Glutamatergic neuron (in vitro differentiated cells): ENCODE data around the gene CCNK. TPM values are rescaled to one million over a fixed set of nuclear protein-coding genes. Genes with fewer than 3 reads are reported as not detected.

ENCODE experiments used
- DNase-seq: peaks from one replicate; pipeline ENCODE4 v3.0.0; 2022
- H3K27ac Mint-ChIP-seq: one replicate; pipeline ENCODE4 v1.8.0; 2020; ENCODE audit warnings: mild to moderate bottlenecking, mixed read lengths, inconsistent platforms; ENCODE audit not compliant: unreplicated experiment
- H3K27me3 Mint-ChIP-seq: one replicate; pipeline ENCODE4 v1.8.0; 2020; ENCODE audit warnings: mild to moderate bottlenecking, moderate library complexity, mixed read lengths, inconsistent platforms; ENCODE audit not compliant: unreplicated experiment
- H3K36me3 Mint-ChIP-seq: one replicate; pipeline ENCODE4 v1.8.0; 2020; ENCODE audit warnings: mild to moderate bottlenecking, mixed read lengths, inconsistent platforms; ENCODE audit not compliant: unreplicated experiment
- H3K4me1 Mint-ChIP-seq: one replicate; pipeline ENCODE4 v1.8.0; 2020; ENCODE audit warnings: mild to moderate bottlenecking, low read depth, mixed read lengths, inconsistent platforms; ENCODE audit not compliant: unreplicated experiment
- H3K4me3 Mint-ChIP-seq: one replicate; pipeline ENCODE4 v1.8.0; 2020; ENCODE audit warnings: mild to moderate bottlenecking, mixed read lengths, inconsistent platforms; ENCODE audit not compliant: unreplicated experiment
- H3K9me3 Mint-ChIP-seq: one replicate; pipeline ENCODE4 v1.8.0; 2020; ENCODE audit warnings: mild to moderate bottlenecking, moderate library complexity, mixed read lengths, inconsistent platforms; ENCODE audit not compliant: unreplicated experiment
- total RNA-seq: library from RNA; stranded (reverse); fragmentation: NEBNext Ultra II Directional; extraction: Animal tissue kit (Norgen Biotek cat#: 25700); gene quantifications from one replicate; pipeline ENCODE4 v1.2.1, GENCODE V29; 2021; ENCODE audit not compliant: unreplicated experiment
- TF ChIP-seq, protein P1 (sequence below): fragments of 200-600 bp; sonication (generic); IDR thresholded peaks from one replicate; pipeline ENCODE4 v1.5.0; 2021; ENCODE audit not compliant: partially characterized antibody, unreplicated experiment

Gene CCNK
- total RNA-seq, 1 donor from 2014 or later: 47.2 TPM

DNA sequence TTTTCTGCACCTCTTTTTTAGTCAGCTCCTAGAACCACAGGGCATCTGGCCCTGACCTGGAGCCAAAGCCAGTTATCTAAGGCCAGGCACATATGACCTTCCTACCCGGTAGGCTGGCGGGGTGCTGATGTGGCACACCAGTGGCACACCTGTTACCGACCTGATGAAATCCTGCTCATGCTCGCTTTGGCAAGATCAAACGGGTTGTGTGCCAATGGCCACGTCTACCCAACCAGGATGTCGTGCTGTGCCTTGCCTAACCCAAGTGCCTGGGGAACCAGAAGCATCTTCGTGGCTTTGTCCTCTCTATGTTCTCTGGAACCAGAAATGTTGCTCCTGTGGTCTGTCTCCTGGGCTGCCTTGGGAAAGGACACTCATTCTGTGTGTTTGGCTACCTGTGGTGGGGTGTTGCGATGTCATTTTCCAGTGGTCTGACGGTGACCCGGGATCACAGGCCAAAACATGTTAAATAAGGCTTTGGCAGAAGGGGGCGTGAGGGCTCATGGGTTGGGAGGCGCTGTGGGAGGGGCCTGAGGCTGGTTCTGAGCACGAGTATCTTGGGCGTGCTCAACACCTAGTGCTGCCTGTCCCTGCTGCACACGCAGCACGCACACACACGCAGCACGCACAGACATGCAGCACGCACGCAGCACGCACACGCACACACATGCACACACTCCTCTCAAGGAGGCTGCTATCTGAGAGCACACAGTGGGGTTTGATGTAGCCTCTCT is 27.9 kb downstream of the CCNK start:
- TF ChIP-seq, protein P1, sequence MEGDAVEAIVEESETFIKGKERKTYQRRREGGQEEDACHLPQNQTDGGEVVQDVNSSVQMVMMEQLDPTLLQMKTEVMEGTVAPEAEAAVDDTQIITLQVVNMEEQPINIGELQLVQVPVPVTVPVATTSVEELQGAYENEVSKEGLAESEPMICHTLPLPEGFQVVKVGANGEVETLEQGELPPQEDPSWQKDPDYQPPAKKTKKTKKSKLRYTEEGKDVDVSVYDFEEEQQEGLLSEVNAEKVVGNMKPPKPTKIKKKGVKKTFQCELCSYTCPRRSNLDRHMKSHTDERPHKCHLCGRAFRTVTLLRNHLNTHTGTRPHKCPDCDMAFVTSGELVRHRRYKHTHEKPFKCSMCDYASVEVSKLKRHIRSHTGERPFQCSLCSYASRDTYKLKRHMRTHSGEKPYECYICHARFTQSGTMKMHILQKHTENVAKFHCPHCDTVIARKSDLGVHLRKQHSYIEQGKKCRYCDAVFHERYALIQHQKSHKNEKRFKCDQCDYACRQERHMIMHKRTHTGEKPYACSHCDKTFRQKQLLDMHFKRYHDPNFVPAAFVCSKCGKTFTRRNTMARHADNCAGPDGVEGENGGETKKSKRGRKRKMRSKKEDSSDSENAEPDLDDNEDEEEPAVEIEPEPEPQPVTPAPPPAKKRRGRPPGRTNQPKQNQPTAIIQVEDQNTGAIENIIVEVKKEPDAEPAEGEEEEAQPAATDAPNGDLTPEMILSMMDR: no peak
- Mint-ChIP-seq H3K27ac (peak overlapping the region; percentile 84), H3K9me3 (peaks cover 24% of the 10 kb centered on the region), H3K4me3 (no peak overlapping the region), H3K27me3 (peaks cover 9% of the 10 kb centered on the region), H3K36me3 (no peaks in the 10 kb centered on the region), H3K4me1 (peaks cover 22% of the 10 kb centered on the region)
- DNase-seq: no peak

DNA sequence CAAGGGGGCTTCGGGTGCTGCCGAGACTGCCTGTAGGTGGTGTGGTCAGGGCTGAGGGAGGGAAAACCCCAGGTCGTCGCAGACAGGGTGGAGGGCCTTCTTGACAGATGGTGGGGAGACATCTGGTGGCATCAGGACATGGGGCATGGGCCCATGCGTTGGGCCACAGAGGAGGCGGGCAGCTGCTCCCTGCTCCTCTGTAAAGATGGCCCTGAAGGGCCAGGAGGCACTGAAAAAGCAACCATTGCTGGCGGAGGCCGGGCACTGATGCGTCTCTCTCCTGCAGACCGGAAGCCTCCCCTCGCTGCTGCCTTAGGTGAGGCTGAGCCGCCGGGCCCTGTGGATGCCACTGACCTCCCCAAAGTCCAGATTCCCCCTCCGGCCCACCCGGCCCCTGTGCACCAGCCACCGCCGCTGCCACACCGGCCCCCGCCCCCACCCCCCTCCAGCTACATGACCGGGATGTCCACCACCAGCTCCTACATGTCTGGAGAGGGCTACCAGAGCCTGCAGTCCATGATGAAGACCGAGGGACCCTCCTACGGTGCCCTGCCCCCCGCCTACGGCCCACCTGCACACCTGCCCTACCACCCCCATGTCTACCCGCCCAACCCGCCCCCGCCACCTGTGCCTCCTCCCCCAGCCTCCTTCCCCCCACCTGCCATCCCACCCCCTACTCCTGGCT is 28.8 kb downstream of the CCNK start:
- no peak overlapping the region for H3K4me3 Mint-ChIP-seq
- H3K27ac Mint-ChIP-seq: peak overlapping the region; percentile 84
- peaks cover 22% of the 10 kb centered on the region for H3K4me1 Mint-ChIP-seq
- TF ChIP-seq, protein P1: no peak
- H3K27me3 Mint-ChIP-seq: peaks cover 9% of the 10 kb centered on the region
- no peaks in the 10 kb centered on the region for H3K36me3 Mint-ChIP-seq
- DNase-seq: no peak
- H3K9me3 Mint-ChIP-seq: peaks cover 20% of the 10 kb centered on the region

DNA sequence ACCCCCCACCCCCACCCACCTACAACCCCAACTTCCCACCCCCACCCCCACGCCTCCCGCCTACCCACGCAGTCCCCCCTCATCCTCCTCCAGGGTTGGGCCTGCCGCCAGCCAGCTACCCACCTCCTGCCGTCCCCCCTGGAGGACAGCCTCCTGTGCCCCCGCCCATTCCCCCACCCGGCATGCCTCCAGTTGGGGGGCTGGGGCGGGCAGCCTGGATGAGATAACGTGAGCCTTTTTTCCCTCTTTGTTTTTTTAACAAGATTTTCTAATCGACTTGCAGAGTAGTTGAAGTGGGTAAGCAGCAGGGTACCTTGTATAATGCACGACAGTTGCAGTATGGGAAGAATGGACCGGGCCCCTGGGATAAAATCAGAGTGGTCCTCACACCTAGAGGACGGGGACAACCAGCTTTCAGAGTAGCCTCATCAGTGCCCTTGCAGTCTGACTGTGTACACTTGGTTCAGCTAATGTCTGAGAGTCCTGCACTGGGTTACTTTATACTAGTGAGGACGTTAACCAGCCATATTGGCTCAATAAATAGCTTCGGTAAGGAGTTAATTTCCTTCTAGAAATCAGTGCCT is 29.4 kb downstream of the CCNK start:
- H3K4me1 Mint-ChIP-seq: peaks cover 22% of the 10 kb centered on the region
- peak overlapping the region; percentile 33 for H3K27ac Mint-ChIP-seq
- H3K36me3 Mint-ChIP-seq: no peaks in the 10 kb centered on the region
- H3K4me3 Mint-ChIP-seq: no peak overlapping the region
- peaks cover 18% of the 10 kb centered on the region for H3K9me3 Mint-ChIP-seq
- peaks cover 9% of the 10 kb centered on the region for H3K27me3 Mint-ChIP-seq
- no peak for DNase-seq
- TF ChIP-seq, protein P1: no peak

DNA sequence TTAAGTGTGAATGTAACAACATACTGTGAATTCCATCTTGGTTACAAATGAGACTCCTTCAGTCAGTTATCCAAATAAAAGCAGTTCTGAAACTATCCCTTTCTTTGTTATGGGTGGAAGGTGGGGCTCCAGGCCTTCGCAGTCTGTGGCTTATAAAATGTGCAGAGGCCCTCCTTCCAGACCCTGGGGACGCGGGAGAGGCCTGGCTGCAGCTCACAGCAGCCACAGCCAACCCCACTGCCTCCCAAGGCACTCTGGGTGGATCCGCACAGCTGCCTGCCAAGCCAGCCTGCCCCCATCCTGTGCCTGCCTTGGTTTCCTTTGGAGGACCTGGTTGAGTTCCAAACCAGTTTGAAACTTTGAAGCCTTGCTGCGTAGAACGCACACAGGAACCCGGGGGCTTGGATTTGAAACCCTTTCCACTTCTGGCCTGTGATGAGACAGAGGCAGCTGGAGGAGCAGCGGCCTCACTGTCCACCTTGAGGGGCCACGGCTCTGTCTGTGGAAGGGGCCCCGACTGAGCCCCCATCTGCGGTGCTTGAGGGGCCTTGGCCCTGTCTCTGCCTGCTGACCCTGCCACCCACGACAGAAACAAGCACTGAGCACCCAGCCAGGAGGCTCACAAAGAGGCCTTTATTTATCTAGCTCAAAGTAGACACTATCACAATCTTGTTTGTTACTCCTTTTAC is 30.4 kb downstream of the CCNK start:
- DNase-seq: peak; percentile 63
- no peaks in the 10 kb centered on the region for H3K36me3 Mint-ChIP-seq
- H3K27ac Mint-ChIP-seq: peak overlapping the region; percentile 33
- peaks cover 22% of the 10 kb centered on the region for H3K4me1 Mint-ChIP-seq
- peaks cover 16% of the 10 kb centered on the region for H3K9me3 Mint-ChIP-seq
- peak overlapping the region; percentile 65 for H3K4me3 Mint-ChIP-seq
- TF ChIP-seq, protein P1: no peak
- H3K27me3 Mint-ChIP-seq: peaks cover 9% of the 10 kb centered on the region
